GM19025 (cell line): ENCODE data around the gene ELFN2.

Experiments
- ATAC-seq: cut with Tn5 transposase; IDR thresholded peaks from one replicate; pipeline ENCODE4 v1.9.1; 2021; ENCODE audit warnings: mild to moderate bottlenecking, low read depth, moderate library complexity; ENCODE audit not compliant: unreplicated experiment

ELFN2 gene

DNA sequence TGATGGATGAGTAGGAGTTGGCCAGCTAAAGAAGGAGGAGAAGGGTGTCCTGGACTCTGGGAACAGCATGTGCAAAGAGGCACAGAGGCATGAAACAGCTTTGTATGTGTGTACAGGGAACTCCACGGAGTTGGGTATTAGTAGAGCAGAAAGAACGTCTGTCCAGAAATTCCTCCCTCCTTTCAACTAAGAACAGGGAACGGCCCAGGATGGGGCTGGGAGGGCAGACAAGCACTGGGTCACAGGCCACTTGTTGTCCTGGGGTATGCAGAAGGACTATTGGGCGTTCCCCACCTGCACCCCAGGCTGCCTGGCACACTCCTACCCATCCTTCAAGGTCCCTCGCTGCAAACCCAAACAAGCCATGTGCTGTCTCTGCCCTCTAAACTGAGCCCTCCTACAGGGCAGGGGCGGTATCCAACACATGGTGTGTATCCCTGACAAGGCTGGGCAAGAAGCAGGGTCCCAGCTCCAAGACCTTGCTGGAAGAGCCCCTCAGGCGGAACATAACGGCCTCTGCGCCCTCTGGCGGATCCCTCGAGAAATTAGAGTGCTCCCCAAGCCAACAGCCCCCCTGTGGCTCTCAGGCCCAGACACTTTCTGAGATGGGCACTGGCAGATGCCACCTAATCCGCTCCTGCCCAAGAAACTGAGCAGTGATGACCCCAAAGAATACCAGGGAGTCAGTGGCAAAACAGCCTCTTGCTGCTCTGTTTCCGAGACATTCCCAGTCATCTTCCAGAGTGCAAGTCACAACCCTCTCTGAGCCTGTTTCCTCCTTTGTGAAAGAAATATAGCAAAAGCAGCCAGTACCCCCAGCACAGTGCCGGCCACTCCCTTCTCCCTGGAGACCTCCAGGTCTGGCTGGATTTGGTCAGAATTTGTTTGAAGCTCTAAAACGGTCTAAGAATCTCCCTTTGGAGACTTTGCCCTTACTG lies 1.6 kb upstream of the ELFN2 start:
- ATAC-seq: no peak

DNA sequence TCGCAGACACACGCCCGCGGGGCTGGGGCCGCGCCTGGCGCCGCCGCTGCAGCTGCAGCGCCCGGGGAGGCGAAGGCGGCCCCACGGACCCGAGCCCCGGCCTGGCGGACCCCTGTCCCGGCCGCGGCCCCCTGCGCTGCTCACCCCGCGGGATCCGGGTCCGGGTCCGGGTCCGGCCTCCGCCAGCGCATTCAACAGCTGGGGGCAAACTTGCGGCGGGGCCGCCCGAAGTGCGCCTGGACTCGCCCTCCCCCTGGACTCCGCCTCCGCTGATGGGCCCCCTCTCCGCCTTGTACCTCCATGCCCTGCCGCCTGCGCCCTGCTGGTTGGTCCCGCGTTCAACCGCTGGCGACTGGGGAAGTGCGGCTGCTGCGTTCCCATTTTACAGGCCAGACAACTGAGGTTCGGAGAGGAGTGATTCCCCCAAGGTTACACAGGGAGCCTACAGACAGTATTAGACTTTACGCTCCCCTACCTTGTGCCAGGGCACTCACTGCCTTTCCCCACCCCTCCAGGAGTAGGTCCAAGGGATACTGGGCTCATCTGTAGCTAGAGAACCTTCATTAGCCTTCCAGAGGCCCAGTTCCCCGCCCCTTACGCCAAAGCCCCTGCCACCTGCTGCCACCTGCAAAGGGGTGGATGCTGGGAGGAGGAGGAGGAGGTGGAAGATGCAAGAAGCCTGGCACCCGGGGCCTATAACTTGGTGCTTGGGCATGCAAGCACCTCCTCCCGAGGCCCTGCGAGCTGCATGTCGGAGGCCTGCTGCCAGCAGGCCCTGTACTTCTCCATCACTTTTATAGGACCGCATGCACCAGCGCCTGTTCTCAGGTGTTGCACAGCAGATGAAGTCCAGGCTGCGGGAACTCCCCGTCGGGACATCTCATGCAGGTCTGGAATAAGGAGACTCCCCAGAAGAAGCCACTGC lies 694 bp upstream of the ELFN2 start:
- ATAC-seq: no peak

DNA sequence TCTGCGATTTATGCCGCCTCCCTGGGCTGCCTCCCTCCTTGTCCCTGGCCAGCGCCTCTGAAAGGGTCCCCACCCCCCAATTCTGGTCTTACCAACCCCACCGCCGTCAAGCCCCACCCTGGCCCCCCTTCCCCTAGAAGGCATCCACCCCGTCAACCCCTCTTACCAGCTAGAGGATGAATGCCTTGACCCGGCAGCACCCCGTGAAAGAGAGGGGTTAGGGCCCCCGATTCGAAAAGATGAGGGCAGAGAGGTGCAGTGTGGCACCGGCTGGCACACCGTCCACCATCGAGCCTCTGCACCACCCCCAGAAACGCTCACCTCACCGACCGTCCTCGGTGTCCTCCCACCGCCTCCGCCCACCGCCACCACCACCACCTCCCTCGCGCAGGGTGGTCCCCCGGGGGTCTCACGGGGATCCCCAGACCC lies 559 bp downstream of the ELFN2 start:
- no peak for ATAC-seq

DNA sequence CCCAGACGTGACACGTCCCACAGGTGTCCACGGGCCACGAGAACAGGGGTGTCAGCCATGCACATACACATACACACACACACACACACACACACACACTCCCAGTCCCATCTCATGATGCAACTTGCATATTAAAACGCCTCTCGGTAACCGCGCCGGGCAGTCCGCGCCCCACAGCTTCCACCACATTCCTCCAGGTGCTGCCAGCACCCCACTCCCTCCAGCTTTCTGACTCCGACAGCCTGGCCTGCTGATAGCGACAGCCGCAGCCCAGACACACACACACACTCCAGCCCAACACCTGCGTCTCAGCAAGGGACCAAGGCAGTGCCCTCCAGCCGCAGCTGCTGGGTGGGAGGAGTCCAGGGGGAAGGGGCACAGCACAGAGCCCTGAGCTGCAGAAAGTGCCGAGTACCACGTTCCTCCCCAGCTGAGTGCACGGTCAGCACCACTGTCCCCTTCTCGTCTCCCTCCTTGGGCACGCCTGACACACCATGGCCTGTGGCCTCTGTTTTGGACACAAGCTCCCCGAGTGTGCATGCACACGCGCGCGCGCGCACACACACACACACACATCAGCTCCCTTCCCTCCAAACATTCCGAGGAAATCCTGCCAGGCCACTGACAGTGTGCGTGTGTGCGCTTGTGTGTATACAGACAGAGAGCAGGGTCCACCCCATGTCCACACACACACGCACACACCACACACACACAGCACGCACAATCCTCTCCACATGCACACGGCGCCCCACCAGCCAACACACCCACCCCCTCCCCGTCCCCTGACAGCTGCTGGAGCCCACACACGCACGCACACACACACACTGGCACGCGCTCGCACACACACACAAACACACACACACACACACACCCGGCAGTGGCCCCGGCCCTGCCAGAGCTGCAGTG lies 1.2 kb downstream of the ELFN2 start:
- ATAC-seq: no peak

DNA sequence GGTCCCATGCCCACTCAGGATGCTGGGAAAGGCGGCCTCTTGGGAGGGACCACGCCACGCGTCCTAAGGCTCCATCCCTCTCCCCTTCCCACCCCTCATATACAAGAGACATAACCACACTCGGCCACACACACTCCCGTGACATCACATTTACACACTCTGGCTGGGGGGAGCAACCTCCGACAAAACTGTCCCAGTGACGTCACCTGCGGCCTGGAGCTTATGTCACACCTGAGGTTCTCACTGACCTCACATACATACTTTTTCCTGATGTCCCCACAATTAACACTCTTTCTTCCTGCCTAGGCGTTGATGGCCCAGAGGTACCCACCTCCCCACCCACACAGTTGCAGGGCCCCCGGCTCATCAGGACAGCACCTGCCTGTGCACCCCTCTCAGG lies 1.9 kb downstream of the ELFN2 start:
- ATAC-seq: no peak

DNA sequence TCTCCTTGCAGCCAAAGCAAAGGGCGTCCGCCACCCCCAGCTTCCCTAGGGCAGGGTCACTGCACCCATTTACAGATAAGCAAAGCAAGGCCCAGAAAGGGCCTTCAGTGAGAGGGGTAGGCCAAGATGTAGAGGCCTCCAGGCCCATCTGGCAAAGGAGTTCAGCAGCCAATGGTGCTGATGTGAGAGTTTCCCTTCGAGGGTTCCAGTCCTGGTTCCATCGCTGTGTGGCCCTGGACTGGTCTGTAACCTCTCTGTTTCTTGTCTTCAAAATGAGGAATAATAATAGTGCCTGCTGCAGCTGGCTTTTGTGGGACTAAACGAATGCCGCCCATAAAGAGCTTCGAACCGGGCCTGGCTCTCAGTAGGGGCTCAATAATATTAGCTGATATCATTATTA lies 4.0 kb downstream of the ELFN2 start:
- no peak for ATAC-seq

DNA sequence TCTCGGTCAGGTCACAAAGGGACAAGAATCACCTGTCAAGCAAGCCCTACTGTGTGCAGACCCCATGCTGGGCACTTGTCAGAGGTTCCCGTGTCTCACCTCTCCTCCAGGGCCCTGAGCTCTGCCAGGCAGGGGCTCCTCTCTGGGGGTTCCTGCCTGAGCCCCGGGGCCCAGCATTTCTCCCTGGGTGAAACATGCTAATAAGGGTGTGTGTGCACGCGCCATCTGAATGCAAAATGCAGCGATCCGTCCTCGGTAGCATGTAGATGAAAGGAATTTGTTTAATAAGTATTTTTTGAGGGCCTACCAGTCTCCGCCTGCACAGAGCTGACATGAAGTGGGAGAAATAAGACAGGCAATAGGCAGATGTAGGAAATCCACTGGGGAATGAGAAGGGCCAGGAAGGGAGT lies 5.8 kb downstream of the ELFN2 start:
- no peak for ATAC-seq

DNA sequence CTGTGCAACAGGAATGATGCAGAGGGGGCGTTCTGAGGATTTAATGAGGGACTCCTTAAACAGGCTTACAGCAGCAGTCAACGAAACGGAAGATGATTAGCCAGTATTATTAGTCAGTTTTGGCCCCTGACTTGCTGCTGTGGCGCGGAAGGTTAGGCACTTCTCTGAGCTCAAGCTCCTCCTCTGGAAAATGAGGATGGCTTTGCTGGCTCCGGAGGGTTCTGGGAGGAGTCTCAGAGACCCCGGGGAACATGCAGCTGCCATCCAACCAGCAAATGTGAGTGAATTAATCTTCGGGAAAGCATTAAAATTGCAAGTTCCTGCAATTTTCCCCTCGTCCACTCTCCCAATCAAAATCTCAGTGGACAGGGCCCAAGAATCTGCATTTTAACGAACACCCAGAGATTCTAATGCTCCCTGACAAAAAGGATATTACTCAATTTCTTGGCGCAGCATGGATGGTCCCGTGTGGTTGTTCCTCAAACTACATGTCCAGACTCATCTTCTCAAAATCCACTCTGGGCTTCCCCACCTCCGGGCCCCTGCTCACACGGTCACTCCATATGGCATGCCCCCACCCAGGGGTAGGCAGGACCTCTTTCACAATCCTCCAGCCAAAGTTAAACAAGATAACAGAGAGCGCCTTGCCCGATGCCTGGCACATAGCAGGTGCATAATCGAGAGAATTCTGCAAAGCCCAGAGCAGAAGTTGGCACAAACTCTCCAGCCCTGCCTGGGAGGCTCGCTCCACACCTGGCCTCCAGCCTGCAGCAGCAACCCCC lies 6.4 kb downstream of the ELFN2 start:
- no peak for ATAC-seq

DNA sequence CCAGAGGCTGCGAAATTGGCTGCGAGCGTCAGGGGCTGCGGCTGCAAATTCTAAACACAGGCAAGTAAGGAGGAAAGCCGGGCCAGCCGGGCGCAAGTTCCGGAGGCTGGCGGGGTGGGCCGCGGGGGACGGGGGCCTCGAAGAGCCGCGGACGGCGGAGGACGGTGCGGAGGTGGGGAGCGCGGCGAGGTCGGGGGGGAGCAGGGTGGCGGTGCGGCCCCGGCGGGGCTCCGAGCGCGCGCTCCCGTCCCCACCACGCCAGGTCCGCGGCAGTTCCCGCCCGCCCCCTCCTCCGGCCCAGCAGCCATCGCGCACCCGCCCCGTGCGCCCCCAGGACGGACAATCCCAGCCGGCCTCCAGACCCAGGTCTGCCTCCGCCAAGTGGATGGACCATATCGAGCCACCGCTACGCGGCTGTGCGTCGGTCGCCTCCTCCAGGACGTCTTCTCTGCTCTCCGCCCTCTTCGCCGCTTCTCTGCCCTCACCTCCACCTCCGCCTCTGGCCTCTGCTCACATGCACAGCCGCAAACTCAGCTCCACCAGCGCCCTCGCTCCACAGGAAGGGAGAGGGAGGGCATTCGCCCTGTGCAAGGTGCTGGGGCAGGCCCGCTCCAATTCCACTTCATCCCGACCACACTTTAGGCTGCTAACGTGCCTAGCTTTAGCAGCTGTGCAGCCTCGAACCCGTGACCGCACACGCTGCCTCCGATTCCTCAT lies 7.2 kb downstream of the ELFN2 start:
- no peak for ATAC-seq

DNA sequence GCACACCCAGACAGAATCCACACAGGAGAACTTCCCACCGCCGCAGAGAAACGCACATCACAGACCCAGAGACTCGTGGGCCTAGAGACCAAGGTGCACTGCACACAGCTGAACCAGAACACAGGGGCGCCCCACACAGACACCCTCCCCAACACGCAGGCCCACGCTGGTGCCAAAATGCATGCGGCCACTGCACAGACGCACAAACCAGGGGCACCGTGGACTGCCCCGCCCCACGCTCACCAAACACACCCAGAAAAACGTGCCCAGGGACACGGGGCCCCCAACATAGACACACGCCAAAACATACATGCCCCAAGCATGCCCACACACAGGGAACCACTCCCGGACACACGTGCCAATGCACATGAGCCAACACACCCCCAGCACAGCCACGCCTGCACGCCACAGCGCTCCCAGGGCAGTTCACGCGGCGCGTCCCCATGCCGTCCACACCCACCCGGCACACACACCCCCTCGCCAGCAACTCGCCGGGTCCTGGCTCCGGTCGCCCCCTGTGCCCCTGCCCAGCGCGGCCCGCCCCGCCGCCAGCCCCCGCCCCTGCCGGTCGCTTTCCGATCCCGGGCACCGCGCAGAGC lies 7.8 kb downstream of the ELFN2 start:
- ATAC-seq: no peak

DNA sequence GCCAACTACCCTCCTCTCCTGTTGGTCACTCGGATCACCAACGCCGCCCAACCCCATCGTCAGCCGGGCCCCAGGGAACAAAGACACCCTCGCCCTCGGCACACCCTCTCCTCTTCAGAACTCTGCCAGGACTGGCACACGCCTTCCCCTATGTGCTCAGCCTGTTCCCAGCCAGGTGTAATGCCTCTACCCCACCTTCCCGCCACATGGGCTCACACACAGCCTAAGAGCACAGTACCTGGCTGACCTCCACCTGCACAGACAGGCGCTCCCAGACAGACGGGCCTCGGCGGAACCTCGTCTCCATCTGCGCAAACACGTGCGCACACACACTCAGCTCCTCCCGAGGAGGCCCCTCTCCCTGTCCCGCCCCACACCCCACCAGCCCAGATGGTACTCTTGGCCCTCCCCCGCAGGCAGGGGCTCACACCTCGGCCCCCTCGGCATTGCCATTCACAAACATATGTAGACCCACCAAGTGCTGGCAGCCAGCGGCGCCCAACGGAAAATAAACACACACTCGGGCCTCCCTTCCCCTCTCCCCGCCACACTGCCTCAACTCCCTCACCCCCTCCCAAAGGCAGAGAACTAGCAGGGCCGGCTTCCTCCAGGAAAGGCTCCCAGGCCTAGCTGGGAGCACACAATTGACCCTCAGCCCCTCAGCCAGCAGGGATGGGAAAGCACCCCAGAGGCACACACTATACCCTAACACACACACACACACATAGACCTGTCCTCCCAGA lies 8.5 kb downstream of the ELFN2 start:
- ATAC-seq: no peak

DNA sequence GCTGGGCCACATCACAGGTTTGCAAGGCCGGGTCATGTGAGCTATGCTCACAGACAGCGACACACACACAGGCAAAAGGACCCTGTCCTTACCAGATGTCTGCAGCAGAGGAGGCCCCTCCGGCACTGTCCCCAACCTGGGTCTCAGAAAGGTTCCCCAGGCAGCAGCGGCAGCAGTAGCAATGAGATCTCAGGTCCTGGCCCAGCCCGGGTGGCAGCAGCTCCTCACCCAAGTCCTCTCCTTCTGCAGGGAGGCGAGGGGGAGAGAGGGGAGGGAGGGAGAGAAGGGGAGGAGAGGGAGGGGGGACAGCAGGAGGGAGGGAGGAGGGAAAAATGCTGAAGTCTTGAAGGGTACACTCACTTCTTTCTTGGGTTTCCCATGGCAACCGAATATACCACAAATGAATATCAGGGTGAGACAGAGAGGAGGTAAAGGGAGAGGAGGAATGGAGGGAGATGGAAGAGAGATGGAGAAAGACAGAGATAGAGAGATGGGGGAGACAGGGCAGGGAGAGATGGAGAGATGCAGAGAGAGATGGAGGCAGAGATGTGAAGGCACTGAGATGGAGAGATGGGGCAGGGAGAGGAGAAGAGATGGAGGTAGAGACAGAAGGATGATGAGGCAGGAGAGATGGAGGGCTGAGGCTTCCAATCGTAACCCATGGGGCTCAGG lies 9.5 kb downstream of the ELFN2 start:
- no peak for ATAC-seq

DNA sequence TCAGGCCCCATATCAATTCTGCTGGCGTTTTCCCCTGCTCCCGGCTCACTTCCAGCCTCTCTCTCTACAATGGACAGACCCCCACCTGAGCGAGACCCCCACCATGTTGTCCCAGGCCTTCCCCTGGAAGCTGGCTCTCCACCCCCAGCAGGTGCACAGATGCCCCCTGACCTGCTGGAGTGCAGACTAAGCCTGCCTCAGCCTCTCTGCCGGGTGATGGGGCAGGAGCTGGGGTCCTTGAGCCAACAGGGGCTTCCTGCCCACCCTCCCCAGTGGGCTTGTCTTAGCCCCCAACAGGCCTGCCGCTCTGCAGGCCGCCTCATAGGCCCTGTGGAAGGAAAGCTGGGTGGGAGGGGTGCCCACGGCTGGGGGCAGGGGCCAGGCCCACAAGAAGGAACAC lies 10.0 kb downstream of the ELFN2 start:
- ATAC-seq: no peak

DNA sequence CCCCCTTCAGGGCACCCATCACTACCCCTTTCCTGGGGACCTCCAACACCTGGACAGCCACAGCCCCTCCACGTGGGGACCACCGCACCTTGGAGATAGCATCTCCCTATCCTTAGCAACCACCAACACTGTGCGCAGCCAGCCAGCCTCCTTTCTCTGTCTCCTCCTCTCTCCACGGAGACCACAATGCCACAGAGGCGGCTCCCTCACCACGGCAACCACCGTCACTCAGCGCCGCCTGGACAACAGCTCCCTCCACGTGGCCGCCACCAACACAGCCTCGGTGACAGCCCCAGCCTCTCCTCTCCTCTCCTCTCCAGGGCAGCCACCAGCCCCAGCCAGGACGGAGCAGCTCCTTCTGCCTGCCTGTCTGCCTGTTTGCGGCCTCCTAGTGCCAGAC lies 10.5 kb downstream of the ELFN2 start:
- ATAC-seq: no peak

DNA sequence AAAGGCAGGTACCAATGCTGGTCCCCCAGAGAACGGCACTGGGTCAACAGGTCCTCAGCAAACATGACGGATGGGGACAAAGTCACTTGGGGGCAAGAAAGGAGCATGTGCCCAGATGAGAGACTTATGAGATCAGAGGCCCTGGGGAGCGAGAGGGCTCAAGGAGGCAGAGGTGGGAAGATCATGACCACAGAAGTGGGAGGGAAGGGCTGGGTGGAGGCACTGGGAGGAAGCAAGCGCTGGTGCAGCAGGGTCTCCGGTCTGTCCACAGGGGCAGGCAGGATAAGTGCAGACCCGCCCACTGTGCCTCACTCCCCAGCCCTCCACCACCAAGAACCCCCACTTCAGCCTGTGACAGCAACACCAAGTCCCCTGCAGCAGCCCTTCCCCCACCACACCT lies 10.9 kb downstream of the ELFN2 start:
- ATAC-seq: no peak

DNA sequence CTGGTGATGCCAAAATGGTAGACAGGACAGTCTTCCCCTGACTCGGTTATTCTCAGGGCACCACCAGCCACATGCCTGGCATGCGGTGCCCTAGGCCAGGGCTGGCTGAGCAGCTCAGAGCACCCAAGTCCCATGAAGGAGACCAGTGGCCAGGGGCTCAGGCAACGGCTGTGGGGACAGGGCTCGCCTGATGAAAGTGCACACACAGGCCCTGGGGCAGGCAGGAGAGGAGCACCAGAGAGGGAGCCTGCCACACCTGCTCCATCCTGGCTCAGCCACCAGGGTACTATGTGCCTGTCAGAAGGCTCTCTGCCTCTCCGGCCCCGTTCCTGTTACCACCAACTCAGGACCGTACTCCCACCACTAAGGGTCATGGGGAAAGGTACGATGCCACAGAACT lies 12.1 kb downstream of the ELFN2 start:
- ATAC-seq: no peak

DNA sequence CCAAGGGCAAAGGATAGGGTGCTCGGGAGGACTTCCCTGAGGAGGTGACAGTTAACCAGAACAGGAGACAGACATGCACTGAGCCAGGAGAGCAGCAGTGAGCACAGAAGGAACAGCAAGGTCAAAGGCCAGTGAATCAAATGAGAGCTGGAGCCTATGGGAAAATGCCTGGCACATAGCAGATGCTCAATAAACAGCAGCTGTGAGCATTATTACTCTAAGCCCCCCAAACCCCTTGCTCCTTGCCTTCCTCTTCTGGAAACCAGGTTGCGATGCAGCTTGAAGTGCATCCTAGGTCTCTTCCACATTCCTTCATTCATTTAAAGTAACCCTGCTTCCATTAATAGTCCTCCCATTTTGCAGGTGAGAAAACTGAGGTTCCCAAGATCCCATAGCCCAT lies 13.0 kb downstream of the ELFN2 start:
- no peak for ATAC-seq
